ENCODE measurements around the gene PEPD. TPM values are rescaled to one million over a fixed set of nuclear protein-coding genes. Genes with fewer than 3 reads are reported as not detected.

PEPD gene
- total RNA-seq, 1 donor from 2014 or later: 39.2 TPM

DNA sequence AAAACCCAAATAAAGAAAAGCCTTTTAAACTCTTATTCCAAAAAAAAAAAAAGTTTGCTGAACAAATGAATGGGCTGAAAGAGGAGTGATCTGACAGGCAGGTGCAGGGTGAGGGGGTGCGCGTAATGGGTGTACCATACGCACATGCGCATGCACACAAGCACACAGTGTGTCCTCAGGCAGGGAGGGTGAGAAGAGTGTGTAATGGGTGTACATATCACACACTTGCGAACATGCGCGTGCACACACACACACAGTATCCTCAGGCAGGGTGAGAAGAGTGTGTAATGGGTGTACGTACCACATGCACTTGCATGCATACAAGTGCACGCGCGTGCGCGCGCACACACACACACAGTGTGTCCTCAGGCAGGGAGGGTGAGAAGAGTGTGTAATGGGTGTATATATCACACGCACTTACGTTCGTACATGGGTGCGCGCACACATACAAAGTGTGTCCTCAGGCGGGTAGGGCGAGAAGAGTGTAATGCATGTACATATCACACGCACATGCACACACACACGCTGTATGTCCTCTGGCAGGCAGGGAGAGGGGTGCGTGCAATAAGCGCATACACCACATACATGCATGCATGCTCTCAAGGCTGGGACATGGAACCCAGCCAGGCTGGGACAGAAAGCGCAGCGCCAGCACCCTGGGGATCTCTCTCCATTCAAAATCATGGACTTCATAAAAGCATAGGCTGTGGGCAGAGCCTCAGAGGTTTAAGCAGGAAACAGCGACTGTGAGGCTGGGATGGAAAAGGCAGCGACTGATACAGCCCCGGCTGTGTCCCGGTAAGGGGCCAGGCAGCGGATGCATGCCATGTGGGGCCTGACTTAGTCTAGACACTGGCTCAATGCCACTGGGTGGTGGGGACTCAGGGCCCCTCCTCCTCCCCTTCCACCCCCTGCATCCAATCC lies 77.7 kb downstream of the PEPD start:
- no peak overlapping the region for H3K27ac Mint-ChIP-seq
- H3K36me3 Mint-ChIP-seq (ENCODE audit: insufficient read depth): no peaks in the 10 kb centered on the region
- H3K4me1 Mint-ChIP-seq (ENCODE audit: low read depth): no peaks in the 10 kb centered on the region
- no peaks in the 10 kb centered on the region for H3K27me3 Mint-ChIP-seq
- H3K4me3 Mint-ChIP-seq (ENCODE audit: low read depth): no peak overlapping the region
- no peak for DNase-seq (ENCODE audit: low spot score, unreplicated experiment)
- H3K9me3 Mint-ChIP-seq (ENCODE audit: low read depth): no peaks in the 10 kb centered on the region
- TF ChIP-seq, protein P1, sequence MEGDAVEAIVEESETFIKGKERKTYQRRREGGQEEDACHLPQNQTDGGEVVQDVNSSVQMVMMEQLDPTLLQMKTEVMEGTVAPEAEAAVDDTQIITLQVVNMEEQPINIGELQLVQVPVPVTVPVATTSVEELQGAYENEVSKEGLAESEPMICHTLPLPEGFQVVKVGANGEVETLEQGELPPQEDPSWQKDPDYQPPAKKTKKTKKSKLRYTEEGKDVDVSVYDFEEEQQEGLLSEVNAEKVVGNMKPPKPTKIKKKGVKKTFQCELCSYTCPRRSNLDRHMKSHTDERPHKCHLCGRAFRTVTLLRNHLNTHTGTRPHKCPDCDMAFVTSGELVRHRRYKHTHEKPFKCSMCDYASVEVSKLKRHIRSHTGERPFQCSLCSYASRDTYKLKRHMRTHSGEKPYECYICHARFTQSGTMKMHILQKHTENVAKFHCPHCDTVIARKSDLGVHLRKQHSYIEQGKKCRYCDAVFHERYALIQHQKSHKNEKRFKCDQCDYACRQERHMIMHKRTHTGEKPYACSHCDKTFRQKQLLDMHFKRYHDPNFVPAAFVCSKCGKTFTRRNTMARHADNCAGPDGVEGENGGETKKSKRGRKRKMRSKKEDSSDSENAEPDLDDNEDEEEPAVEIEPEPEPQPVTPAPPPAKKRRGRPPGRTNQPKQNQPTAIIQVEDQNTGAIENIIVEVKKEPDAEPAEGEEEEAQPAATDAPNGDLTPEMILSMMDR (IDR thresholded peaks at IDR 0.05; ENCODE audit: unreplicated experiment): no peak

GRCh38 chr19:33442706-33443105 lies 78.9 kb downstream of the PEPD start:
- Mint-ChIP-seq H3K27me3 (no peaks in the 10 kb centered on the region), H3K36me3 (ENCODE audit: insufficient read depth) (no peaks in the 10 kb centered on the region), H3K27ac (no peak overlapping the region), H3K9me3 (ENCODE audit: low read depth) (no peaks in the 10 kb centered on the region), H3K4me3 (ENCODE audit: low read depth) (no peak overlapping the region), H3K4me1 (ENCODE audit: low read depth) (no peaks in the 10 kb centered on the region)
- DNase-seq (ENCODE audit: low spot score, unreplicated experiment): no peak
- TF ChIP-seq, protein P1 (IDR thresholded peaks at IDR 0.05; ENCODE audit: unreplicated experiment): no peak

GRCh38 chr19:33441828-33442227 lies 79.8 kb downstream of the PEPD start:
- Mint-ChIP-seq H3K27ac (no peak overlapping the region), H3K36me3 (ENCODE audit: insufficient read depth) (no peaks in the 10 kb centered on the region), H3K4me1 (ENCODE audit: low read depth) (no peaks in the 10 kb centered on the region), H3K27me3 (no peaks in the 10 kb centered on the region), H3K4me3 (ENCODE audit: low read depth) (no peak overlapping the region), H3K9me3 (ENCODE audit: low read depth) (no peaks in the 10 kb centered on the region)
- no peak for DNase-seq (ENCODE audit: low spot score, unreplicated experiment)
- TF ChIP-seq, protein P1 (IDR thresholded peaks at IDR 0.05; ENCODE audit: unreplicated experiment): no peak

DNA sequence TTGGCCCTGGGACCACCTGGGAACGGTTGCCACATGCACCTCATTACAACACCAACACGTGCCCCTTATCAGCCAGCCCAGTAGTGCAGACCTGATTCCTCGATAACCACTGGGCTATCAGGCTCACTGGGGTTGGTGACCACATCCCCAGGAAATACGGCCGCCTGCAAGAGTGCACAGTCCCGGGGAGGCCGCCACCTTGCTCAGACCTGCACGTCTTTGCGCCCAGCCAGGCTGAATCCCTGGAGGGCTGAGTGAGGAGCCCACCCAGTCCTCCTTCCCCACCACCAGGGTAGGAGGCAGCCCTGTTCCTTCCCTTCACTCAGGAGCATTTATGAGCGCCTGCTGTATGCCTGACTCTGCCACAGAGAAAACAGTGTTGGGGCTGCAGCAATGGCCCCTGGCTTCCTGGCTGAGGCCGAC lies 80.3 kb downstream of the PEPD start:
- TF ChIP-seq, protein P1 (IDR thresholded peaks at IDR 0.05; ENCODE audit: unreplicated experiment): no peak
- no peaks in the 10 kb centered on the region for H3K9me3 Mint-ChIP-seq (ENCODE audit: low read depth)

GRCh38 chr19:33440682-33441081 lies 80.9 kb downstream of the PEPD start:
- Mint-ChIP-seq H3K27me3 (no peaks in the 10 kb centered on the region), H3K9me3 (ENCODE audit: low read depth) (no peaks in the 10 kb centered on the region), H3K4me3 (ENCODE audit: low read depth) (no peak overlapping the region), H3K4me1 (ENCODE audit: low read depth) (no peaks in the 10 kb centered on the region), H3K36me3 (ENCODE audit: insufficient read depth) (no peaks in the 10 kb centered on the region), H3K27ac (no peak overlapping the region)
- DNase-seq (ENCODE audit: low spot score, unreplicated experiment): no peak
- TF ChIP-seq, protein P1 (IDR thresholded peaks at IDR 0.05; ENCODE audit: unreplicated experiment): no peak

More for the DNA sequence above, 80.3 kb downstream of the PEPD start:
- Mint-ChIP-seq H3K4me1 (ENCODE audit: low read depth) (no peaks in the 10 kb centered on the region), H3K27ac (no peak overlapping the region), H3K27me3 (no peaks in the 10 kb centered on the region), H3K4me3 (ENCODE audit: low read depth) (no peak overlapping the region), H3K36me3 (ENCODE audit: insufficient read depth) (no peaks in the 10 kb centered on the region)
- DNase-seq (ENCODE audit: low spot score, unreplicated experiment): no peak

Data from progenitor cell of endocrine pancreas (in vitro differentiated cells).